Coronary artery (tissue), 2 donors: ENCODE measurements around the gene ARF6.
A peak's percentile ranks its signal among the peaks of the same experiment; 100 is the strongest.
"Not testable (repeated sequence)": the region's sequence is repeated elsewhere in the genome, so short reads cannot be mapped to it uniquely, and the experiment has no call there.

ENCODE experiments used
- DNase-seq: peaks from one replicate; pipeline ENCODE4 v3.0.0-alpha.2; 2017; ENCODE audit warnings: low spot score
- H3K27ac ChIP-seq, 2 donors: fragments of 200-600 bp; sonication (generic); one replicate each; pipeline ENCODE4 v1.5.1; 2016 to 2019
- H3K4me3 ChIP-seq: fragments of 200-600 bp; sonication (generic); 2 replicates; pipeline ENCODE4 v1.5.1; 2016; ENCODE audit warnings: mild to moderate bottlenecking, moderate library complexity
- TF ChIP-seq, protein P1 (sequence below): fragments of 200-600 bp; sonication (generic); IDR thresholded peaks from one replicate; pipeline ENCODE4 v1.5.1; 2019; ENCODE audit warnings: antibody characterized with exemption

The ARF6 gene

DNA sequence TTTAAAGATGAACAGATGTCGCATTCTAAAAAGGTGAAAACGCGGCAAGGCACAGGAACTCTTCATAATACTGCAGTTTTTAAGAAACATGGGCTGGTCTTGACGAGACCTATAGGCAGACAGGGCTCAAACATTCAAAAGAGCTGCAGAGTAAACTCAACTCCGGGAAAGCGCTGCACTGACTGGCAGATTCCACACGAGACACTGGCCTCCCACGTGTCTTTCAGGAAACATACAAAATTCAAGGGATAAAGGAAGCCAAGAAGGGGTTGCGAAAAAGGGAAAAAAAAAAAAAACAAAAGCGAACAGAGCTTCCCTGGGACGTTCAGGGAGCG lies 614 bp upstream of the ARF6 start:
- Histone ChIP-seq H3K27ac (peak overlapping the region; percentile 100), H3K4me3 (peak overlapping the region; percentile 100)
- TF ChIP-seq, protein P1, sequence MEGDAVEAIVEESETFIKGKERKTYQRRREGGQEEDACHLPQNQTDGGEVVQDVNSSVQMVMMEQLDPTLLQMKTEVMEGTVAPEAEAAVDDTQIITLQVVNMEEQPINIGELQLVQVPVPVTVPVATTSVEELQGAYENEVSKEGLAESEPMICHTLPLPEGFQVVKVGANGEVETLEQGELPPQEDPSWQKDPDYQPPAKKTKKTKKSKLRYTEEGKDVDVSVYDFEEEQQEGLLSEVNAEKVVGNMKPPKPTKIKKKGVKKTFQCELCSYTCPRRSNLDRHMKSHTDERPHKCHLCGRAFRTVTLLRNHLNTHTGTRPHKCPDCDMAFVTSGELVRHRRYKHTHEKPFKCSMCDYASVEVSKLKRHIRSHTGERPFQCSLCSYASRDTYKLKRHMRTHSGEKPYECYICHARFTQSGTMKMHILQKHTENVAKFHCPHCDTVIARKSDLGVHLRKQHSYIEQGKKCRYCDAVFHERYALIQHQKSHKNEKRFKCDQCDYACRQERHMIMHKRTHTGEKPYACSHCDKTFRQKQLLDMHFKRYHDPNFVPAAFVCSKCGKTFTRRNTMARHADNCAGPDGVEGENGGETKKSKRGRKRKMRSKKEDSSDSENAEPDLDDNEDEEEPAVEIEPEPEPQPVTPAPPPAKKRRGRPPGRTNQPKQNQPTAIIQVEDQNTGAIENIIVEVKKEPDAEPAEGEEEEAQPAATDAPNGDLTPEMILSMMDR, result no peak
- no peak for DNase-seq

DNA sequence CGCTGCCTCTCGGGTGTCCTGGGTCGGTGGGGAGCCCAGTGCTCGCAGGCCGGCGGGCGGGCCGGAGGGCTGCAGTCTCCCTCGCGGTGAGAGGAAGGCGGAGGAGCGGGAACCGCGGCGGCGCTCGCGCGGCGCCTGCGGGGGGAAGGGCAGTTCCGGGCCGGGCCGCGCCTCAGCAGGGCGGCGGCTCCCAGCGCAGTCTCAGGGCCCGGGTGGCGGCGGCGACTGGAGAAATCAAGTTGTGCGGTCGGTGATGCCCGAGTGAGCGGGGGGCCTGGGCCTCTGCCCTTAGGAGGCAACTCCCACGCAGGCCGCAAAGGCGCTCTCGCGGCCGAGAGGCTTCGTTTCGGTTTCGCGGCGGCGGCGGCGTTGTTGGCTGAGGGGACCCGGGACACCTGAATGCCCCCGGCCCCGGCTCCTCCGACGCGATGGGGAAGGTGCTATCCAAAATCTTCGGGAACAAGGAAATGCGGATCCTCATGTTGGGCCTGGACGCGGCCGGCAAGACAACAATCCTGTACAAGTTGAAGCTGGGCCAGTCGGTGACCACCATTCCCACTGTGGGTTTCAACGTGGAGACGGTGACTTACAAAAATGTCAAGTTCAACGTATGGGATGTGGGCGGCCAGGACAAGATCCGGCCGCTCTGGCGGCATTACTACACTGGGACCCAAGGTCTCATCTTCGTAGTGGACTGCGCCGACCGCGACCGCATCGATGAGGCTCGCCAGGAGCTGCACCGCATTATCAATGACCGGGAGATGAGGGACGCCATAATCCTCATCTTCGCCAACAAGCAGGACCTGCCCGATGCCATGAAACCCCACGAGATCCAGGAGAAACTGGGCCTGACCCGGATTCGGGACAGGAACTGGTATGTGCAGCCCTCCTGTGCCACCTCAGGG lies 679 bp downstream of the ARF6 start:
- no peak for DNase-seq
- Histone ChIP-seq H3K4me3 (peak overlapping the region; percentile 100), H3K27ac (peak overlapping the region; percentile 100)
- TF ChIP-seq, protein P1, result no peak

DNA sequence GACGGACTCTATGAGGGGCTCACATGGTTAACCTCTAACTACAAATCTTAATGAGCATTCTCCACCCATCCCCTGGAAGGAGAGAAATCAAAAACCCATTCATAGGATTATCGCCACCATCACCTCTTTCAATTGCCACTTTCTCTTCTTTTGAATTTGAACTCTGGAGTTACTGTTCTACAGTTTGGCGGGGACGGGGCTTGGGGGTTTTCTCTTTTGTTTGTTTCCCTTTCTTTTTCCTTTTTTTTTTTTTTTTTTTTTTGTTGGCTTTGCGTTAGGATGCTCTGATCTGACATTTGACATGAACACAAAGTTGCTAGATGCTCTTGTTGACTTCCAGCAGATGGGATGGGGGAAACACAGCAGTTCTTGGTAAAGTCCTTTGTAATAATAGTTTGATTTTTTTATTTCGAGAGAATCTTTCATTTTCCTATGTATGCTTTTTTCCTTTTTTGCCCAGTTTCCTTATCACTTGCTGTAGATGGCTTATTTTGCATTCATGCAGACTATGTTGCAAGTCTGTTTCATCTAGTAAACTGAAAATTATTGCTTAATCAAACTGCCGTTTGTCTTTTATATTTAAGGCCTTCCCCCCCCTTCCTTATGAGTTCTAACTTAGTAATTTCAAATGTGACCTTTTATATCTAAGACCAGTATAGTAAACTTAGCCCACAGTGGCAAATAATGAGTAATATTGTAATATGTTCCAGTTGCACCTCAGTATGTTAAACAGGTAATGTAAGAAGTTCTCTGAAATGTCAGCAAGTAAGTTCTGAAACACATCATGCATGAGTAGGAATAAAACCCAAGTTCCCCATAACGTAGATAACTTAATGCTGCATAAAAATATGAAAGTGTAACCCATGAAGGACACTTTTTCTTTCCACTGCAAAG lies 1.6 kb downstream of the ARF6 start:
- H3K4me3 ChIP-seq, result peak overlapping the region; percentile 100
- H3K27ac ChIP-seq, result peak overlapping the region; percentile 100

DNA sequence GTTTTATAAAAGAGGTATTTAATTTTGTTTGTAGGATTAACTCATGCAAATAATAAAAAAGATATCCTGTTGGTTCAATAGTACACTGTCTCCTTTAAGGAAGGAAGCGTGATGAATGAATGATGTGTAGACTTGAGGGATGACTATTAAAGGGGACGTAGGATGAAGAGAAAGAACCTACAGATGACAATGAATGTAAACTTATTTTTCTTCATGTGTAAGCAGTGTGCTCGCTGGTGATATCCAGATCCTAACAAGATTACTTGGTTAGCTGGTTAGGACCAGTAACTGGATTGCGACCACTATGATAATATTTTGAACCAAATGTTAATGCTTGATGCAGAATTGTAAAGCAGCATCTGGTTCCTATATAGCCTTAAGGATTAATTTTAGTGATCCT lies 2.6 kb downstream of the ARF6 start:
- TF ChIP-seq, protein P1, result no peak
- DNase-seq, result no peak
- H3K27ac ChIP-seq, result peak overlapping the region in 1 of 2 donors; percentile 41
- H3K4me3 ChIP-seq, result peak overlapping the region; percentile 100

More for the DNA sequence above, 1.6 kb downstream of the ARF6 start:
- not testable (repeated sequence) for DNase-seq

DNA sequence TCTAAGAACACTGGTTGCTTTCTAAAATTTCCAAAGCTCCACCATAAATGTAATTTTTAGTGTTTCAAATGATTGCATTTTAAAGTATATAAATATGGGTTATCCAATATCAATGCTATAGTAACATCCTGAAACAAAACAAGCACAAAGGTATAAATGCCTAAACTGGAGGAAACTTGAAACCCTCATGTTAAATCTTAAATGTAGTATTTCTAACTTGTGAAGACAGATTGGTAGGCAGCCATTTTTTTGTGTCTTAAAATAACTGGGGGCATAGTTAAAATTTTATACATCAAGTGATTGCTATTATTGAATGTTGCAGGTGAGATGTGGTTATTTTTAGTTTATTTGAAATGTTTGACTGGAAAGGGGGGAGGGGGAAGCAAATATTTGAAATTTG lies 3.4 kb downstream of the ARF6 start:
- DNase-seq, H3K27ac ChIP-seq: not testable (repeated sequence)
- peak overlapping the region; percentile 100 for H3K4me3 ChIP-seq

DNA sequence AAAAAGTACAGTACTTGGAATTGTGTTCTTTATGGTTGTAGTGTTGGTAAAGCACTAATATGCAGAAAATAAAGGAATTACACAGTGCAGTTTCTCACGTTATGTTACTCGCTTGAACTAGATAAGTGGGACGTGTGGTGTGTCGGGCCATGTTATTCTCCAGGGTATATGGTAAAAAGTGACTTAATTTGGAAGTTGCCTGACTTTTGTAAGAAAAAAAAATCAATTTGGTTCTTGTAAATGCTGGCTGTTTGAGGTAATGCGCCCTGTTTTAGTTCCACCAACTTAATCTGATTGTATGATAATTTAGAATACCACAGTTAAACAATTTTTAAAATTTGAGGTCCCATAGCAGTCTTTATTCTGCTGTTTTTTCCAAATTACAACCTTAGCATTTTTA lies 4.1 kb downstream of the ARF6 start:
- H3K27ac ChIP-seq, result no peak overlapping the region
- H3K4me3 ChIP-seq, result peak overlapping the region; percentile 100
- no peak for DNase-seq
- TF ChIP-seq, protein P1, result no peak

DNA sequence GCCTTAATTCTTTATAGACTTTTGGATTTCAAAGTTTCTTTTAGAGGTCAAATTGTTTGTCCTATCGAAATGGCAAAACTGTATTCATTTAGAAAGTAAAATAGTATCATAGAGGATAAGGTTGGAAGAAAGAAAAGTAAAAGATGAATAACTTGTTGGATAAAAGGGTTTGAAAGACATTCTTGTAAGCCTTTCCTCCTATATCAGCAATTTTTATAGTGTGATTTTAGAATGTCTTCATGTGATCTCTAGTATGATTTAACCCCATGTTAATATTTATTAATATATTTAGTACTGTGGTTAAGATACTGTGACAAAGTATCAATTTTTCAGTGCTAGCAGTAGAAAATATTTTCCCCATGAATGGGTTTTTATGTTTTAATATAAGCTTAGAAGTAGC lies 4.5 kb downstream of the ARF6 start:
- no peak overlapping the region for H3K27ac ChIP-seq

More for the DNA sequence above, 4.5 kb downstream of the ARF6 start:
- H3K4me3 ChIP-seq, result peak overlapping the region; percentile 100
- no peak for DNase-seq
- TF ChIP-seq, protein P1, result no peak
